HG02623 (cell line): Measurements from ENCODE around the gene SLC7A14.

ENCODE experiments used
- ATAC-seq: cut with Tn5 transposase; IDR thresholded peaks from one replicate; pipeline ENCODE4 v1.9.1; 2021; ENCODE audit warnings: moderate library complexity; ENCODE audit not compliant: unreplicated experiment

The SLC7A14 gene

GRCh38 chr3:170431054-170431453, 154.8 kb downstream of the SLC7A14 start:
- ATAC-seq, result no peak

- no peak for ATAC-seq
Observed at GRCh38 chr3:170429050-170429449, 156.8 kb downstream of the SLC7A14 start.

- no peak for ATAC-seq
Observed at GRCh38 chr3:170428095-170428494, 157.8 kb downstream of the SLC7A14 start.

DNA sequence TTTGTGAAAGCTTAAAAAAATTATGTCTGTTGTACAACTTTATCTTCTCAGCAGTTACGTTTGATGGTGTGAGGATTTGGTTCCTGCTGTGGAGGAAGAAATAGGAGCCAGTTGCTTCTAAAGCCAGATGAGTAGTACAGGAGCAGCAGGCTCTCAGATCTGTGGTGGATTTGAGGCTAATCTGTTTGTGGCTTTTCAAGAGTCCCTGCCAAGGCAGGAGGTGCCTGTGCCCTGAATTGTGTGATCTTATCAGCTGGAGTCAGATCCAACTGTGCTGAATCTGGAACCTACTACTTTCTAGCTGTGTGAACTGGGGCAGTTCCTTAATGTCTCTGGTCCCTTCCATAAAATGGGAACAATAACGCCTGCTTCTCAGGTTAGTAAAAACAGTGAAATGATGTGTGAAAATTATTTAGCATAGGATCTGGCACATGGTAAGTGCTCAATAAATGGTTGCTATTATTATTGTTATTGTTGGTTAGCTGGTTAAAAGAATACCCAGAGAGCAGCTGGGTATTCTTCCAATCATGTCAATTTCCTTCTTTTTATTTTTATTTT, 159.6 kb downstream of the SLC7A14 start:
- ATAC-seq, result no peak

DNA sequence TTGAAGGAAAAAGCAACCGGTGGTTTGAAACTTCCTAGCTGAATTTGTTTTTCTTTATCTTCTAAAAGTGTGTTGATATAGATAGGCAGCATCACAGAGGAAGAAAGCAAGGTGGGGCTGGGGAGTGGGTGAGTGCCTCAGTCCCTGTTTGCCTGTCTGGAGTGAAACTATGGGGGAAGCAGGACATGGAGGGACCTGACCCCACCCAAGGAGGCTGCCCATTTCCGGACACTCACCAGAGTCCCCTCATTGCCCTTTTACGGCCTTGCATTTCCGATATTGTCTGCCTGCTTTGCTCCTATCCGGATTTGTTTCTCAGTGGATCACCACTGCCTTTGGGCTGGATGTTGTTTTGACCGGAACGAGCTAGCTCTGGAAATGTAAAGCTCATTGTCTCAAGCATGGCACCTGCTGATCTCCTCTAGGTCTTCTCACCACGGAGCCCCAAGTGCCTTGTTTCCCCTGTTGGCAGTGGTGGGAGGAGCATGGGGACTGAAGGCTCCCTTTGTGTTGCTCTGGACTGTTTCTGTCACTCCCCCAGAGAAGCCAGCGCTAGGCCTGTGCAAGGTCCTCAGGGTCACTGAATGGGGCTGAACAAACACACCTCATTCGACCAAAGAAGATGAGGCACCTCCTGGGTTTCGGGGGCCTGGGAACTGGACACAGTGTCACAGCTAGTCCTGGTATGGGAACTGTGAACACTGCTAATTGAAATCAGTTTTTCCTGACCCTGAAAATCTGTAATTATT, 160.2 kb downstream of the SLC7A14 start:
- no peak for ATAC-seq

GRCh38 chr3:170424879-170425278, 161.0 kb downstream of the SLC7A14 start:
- no peak for ATAC-seq

DNA sequence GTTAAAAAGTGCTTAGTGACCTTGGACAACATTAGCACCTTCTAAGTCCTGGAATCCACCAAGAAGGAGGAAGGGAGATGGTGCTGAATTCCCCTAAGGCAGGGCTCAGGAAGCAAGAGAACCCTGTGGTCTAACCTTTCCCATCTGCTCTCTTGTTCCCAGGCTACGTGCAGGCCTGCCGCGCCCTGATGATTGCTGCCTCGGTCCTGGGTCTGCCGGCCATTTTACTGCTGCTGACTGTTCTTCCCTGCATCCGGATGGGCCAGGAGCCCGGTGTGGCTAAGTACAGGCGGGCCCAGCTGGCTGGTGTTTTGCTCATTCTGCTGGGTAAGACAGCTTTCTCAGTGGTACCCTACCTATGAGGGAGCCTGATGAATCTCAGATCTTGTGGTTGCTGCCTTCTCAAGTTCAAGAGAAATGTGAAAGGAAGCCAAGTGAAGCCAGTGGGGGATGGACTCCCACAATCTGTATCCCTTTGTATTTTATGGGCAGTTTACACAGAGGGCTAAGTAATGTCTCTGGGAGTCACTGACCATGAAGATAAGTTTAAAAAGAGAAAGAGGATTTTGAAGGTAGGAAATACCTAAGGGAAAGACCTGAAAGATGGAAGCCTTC, 162.8 kb downstream of the SLC7A14 start:
- no peak for ATAC-seq

DNA sequence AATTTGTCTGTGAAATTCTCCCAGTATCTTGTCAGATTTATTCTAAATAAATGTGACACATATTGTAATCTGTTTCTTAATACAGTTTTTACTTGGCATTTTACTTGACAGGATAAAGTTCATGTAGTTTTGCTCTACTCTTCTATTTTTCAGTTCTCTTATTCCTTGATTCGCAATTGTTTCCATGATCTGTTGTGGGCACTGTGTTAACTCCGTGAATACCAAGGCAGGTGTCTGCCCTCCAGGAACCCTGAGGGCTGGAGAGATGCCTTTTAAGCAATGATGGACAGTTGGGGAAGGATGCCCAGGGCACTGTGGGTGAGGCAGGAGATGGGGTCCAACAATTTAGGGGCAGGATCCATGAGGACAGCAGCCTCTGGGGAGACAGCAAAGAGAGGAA, 164.1 kb downstream of the SLC7A14 start:
- ATAC-seq, result no peak

GRCh38 chr3:170421111-170421641, 164.7 kb downstream of the SLC7A14 start:
- ATAC-seq, result no peak

DNA sequence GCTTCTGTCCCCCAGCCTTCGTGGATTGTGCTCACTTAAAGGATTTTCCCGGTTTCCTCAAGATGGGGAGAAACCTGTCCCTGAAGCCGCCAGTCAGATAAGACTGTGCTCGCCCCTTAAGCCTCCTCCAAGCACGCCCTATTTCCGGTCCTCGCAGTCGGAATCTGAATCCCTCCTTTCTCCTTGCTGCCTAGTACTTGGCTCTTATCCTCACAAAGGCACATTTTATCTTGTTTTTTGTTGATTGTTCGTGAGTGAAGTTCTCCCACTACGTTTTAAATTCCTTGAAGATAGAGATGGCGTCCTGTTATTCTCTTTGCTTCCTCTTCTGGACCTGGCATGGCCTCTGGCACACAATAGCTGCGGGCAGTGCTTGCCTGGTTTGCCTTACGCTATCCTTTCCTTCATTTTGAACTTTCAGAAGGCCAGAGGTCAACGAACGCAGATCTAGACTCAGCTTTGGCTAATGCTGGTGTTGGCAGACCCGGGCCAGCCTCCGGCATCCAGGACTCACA, 165.5 kb downstream of the SLC7A14 start:
- ATAC-seq, result no peak

- ATAC-seq, result no peak
Observed at GRCh38 chr3:170419557-170420087, 166.3 kb downstream of the SLC7A14 start.

GRCh38 chr3:170418422-170419398, 167.2 kb downstream of the SLC7A14 start, which contains the start of gene CLDN11:
Gene CLDN11 (plus strand): TSS chr3:170418868. CDS start chr3:170419067, 199 bp downstream.
- ATAC-seq, result no peak

DNA sequence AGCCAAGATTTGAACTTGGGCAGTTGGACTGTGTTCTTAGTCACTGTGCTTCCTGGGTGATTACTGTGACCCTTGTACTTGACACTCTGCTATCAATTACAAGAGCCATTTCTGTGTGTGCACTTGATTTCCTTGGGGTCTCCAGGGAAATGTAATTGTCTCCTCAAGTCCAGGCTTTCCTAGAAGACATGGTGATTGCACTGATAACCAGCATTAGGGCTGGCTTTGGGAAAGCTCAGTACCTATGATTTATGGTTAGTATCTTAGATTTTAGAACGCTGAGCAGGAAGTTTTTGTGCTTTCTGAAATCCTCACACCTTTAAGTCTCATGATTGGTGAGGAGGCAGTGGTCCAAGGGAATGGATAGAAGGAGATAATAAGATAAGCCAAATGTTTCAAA, 168.8 kb downstream of the SLC7A14 start:
- no peak for ATAC-seq

- no peak for ATAC-seq
Observed at GRCh38 chr3:170414202-170414663, 171.6 kb downstream of the SLC7A14 start.

GRCh38 chr3:170413291-170413690, 172.6 kb downstream of the SLC7A14 start:
- ATAC-seq, result no peak

DNA sequence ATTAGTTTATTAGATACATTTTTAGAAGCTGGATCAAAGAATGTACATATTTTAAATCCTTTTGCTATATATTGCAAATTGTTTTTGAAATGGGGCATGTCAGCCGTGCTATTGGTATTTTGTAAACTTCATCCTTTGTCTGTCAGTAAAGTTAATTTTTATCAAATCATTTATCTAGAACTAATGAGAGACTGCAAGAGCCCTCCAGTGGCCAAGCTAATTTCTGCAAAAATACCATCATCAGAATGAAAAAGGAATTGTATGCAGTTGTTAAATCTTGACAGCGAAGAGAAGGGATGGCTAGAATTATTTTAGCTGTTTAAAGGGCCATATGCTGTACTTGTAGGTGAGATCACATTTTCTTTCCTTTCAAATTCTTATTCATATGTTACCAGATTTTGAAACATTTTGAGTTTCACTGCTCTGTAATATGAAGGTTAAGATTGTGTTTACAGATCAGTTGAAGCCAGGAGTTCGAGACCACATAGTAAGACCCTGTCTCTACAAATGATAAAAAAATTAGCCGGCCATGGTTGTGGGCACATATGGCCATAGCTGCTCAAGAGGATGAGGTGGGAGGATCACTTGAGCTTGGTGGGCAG, 175.3 kb downstream of the SLC7A14 start:
- ATAC-seq, result no peak
